NCI-H2196 (cell line): ENCODE measurements around the gene DLX6.

Experiments
- DNase-seq: peaks from one replicate; lab custom pipeline; 2025; ENCODE audit not compliant: unreplicated experiment; lab: John Stamatoyannopoulos, UW

The DLX6 gene

DNA sequence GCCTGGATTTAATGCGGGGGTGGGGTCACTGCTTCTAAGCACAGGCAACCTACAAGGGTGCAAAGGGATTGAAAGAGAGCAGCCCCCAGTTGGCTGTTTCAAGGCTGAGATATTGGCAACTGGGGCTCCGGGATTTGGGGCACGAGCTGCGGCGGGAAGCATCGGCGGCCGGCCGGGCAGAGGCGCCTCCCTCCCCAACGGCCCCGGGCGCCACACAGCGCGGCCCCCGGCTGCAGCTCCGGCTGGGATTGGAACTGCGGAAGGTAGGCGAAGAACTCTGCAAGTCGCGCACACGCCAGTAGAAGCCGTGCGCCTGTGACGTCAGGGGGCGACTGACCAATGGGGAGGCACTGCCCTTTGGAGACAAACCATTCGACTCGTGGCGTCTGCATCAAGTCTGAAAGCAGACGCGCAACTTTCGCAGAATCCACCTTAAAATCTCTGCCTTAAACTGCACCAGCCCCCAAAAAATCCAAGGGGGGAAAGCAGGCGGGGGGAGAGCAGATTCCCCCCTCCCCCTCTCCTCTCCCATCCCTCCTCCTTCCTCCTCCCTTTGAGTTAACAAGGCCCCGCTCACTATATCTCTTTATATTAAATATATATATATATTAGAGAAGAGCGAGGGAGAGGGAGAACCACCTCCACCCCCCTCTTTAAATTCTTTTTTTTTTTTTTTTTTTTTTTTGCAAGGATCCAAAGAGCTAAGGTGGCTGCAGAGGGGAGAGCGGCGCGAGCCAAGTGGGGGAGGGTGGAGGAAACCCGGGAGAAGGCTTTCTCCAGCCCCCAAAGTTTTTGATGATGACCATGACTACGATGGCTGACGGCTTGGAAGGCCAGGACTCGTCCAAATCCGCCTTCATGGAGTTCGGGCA, at the start of gene DLX6:
Gene DLX6 (plus strand): TSS at position 371 of the 872 bp plus-strand sequence. CDS start 425 bp downstream, at position 796.
- peak; percentile 95 for DNase-seq

- DNase-seq: no peak
These were observed 46.2 kb upstream of the DLX6 start for GRCh38 chr7:96959135-96959534.

GRCh38 chr7:96962221-96962885, 43.0 kb upstream of the DLX6 start:
- no peak for DNase-seq

- no peak for DNase-seq
These were observed 36.4 kb upstream of the DLX6 start for GRCh38 chr7:96968981-96969380.

DNA sequence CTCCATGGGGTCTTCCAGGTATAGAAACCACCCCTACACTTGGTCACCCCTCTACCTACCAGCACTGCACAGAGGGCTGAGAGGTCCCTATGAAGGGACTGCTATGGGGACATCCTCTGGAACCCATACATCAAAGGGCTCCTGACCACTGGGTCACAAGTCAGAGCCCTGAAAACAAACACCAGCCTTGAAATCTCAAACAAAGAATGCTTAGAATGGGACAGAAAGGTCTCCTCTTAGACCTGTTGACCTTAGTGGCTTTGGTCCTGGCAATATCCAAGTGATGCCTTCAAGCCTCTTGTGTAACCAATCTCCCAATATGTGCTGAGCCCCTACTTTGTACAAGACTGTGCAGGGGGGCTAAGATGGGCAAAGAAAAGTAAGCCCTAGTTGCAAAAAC, 34.6 kb upstream of the DLX6 start:
- DNase-seq: no peak

DNA sequence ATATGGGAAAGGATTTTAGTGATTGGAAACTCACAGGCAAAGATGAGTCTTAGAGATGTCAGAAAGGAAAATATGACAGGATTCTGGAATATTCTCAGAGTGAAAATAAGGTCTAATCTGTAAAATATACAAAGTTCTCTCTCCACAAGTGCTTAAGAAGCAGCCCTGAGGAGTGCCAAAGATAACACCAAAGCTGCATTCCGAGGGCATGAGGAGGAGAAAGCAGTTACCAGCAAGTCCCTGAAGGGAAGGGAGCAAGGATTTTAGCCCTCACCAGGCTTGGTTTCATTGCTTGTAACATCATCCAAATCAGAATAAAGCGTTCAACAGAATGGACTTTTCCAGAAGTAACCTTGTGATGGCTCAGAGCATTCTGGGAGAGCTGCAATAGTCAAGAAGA, 31.4 kb upstream of the DLX6 start:
- DNase-seq: no peak

- no peak for DNase-seq
These were observed 29.2 kb upstream of the DLX6 start for GRCh38 chr7:96976106-96976505.

DNA sequence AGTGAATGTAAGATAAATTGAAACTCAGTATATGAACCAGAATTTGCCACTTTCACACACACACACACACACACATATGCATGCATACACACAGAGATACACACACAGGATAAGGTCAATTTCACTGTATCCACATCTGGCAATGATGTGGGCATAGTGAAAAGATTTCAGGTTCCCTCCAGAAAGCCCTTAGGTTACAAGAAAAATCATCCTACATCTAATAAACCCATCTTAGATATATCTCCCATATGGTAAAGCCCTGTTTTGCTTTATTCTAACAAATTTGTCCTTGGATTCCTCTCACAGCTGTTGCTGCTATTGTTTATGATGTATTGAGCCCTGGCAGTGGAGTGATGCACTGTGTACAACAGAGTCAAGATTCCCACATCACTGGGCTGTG, 27.9 kb upstream of the DLX6 start:
- no peak for DNase-seq

DNA sequence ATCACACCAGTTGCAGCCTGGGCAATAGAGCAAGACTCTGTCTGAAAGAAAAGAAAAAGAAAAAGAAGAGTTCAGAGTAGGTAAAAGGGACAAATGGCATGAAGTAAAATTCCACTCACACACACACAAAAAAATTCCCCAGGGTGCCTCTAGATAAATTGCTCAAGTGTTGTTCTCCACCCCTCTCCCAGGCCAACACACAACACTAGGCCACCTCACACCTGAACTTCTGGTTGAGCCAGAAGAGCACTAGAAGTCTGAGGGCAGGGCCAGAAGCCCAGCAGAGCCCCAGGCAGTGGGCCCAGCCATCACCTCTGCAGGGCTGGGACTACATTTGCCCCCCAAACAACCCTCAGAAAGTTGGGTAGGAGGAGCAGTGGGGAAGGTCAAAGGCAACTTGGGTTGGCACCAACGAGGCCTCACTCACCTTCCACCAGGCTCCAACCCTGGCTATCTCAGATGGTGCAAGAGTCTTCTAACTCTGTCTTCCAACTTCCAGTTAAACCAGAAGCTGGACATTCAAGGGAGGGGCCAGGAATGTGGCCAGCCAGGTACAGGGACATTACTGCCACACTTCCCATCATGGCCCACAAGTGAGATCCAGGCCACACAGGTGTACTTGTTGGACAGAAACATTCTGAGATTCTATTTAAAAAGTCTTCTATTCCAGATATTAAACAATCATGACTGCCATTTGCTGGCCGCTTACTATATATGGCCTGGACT, 25.6 kb upstream of the DLX6 start:
- no peak for DNase-seq

- DNase-seq: no peak
These were observed 22.8 kb upstream of the DLX6 start for GRCh38 chr7:96982586-96982985.

DNA sequence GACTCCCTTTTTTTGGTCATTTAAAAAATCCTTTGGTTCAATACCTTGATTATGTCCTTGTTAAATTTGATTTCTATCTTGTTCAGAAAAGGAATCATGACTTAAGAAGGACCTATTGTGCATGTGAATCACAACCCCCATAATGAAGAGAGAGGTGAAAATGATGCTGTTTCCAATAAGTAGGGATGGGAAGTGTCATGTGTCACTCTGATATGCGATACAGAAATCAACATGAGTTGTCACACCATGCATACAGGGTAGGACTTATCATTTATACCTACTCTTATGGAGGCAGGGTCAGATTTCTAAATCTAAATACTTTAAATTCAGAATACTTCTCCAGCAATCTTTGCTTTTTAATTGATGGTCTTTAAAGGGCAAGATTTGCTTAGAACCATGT, 19.4 kb upstream of the DLX6 start:
- DNase-seq: no peak

- DNase-seq: no peak
These were observed 18.5 kb upstream of the DLX6 start for GRCh38 chr7:96986901-96987300.

DNA sequence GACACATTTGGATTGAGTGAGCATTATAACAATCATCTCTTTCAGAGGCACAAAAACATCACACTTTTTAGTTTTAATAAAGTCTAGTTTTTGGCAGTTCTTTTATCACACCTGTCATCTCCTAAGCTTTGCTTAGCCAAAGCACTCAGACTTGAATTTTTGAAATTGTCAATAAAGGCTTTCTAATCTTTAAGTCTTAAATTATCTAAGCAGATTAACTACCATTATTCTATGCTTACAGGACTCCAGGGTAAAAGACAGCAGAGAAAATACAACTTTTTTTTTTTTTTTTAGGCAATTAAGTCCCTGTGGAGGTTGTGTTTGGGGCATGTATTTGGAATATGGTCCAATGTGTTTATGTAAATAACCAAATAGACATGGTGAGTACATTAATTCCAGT, 17.6 kb upstream of the DLX6 start:
- DNase-seq: no peak

DNA sequence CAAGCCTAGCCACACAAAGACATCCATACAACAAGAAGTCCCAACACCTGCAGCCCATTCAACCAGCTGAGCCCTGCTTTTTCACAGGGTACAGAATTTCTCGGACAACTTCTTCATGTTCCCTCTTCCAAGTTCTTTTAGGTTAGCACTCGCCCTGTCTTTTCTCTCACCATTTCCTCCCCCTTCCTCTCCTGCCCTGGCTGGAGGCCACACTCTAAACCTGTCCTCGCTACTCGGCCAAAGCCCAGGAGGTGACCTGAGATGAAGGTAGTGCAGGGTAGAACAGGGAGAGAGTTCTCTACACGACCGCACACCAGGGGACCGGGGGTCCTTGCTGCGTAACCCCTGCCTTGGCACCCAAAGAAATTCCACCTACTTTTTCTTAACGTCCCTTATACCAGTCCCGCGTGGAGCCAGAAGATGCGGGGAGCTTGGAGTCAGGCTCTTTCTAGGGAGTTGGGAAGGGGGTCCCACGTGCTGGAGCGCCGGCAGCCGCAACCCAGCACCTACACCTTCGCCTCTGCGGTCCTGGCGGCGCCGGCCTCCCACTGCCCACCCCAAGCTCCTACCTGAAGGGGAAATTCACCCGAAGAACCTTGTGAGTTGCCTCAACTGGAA, 16.0 kb upstream of the DLX6 start:
- no peak for DNase-seq

DNA sequence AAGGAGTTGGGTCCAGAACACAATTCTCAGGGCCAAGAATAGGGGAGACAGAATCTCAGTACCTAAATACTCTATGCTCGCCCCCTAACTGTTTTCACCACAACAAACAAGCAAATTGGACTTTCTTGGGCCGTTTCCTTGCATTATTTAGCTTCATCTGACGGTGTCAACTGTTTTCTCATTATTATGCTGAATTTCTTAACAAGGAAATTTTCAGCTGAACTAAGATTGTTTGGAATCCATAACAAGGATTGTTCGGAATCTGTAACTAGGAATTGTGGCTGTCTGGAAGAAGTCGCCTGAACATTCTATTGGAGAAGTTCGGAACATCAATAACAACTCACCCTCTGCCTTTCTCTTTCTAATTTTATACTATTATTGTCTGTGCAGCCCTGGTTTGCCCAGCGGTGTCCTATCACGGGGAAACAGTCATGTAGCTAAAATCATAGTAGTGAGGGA, 15.5 kb upstream of the DLX6 start:
- DNase-seq: no peak

DNA sequence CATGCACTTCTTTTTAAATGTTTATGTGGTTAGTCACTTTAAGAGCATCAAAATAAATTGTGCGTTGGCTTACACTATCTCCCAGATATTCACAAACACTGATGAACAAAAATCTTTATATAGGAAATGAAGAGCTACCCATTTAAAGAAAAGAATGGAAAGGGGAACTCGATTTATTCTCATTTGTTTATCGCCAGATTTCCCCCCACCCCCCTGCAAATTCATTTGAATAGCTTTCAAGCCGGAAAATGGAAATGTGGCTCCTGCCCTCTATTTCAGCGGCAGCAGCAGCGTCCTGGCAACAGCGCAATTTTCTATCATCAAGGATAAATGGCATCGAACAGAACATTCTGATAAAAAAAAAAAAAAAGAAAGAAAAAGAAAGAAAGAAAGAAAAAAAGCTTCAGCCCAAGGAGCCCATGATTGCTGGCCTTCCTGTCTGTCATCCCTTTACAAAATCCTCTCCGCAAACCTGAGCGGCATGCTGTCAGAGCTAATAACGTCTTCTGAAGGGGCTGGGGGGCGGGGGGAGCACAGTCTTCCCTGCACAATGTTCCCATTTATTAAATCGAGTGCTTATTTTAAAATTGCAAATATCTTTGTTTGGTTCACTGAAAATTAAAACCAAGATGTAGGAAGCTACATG, 13.7 kb upstream of the DLX6 start:
- no peak for DNase-seq

DNA sequence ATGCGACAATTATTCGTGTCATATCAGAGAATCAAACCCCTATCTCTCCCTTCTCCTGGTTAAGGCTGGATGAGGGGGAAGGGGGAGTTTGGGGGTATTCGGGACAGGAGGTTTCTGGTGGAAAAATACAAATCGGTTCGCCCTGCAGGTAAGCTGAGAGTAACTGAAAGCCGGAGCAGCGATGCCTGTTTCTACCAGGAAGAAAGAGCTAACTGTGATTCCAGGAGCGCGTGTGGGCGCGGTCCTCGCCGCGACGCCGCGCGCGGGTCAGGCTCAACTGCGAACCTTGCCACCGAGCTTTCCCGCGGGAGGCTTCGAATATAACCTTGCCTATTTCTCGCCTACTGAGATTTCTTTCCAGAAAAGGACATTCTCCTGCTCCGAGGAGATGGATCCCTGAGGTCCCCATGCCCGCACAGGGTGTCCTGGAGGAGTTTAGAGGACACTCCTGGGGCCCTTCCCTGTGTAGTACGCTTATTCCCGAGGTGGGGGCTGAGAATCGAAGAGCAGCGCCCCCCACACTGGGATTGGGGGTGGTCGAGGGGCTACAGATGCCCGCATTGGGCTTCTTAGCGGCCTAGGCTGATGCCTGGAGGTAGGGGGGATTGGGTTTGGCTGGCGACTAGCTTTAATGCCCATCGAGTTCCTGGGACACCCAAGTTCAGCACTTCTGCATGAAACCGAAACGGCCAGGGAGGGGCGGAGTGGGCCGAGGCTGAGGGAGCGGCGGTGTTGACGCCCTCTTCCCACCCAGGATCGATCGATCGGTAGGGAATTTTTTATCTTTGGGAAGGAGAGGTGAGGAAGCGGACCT, 13.0 kb upstream of the DLX6 start:
- DNase-seq: no peak

DNA sequence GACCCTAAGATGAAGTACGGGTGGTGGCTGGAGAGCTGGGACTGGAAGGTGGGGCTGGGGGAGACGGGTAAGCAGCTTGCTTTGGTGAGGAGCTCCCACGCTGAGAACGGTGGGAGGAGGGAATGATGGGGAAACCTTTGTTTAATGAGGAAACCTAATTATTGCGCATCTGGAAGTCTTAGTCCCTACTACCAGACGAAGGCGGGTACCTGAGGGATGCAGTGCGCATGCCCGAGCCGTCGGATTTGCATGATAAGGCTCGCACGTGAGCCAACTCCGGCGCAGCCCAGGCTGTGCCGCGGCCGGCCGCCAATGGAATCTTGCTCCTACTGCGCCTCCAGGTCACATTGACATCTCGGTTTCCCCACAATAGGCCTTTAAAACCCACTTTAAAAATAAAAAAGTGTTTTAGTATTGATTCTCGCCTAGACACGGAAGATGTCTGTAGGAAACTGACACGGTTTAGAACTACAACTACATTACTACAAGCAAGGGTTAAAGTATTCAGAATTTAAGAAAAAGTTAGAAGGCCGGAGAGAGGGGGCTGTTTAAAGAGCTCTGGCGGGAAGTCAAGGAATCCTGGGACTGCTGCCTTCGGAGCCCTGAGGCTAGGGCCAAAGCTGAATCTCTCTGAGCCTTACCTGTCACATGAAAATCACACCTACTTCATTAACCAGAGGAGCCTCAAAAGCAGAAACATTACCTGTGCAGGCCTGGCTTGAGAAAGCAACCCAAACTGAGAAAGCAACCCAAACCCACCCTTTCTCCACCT, 12.1 kb upstream of the DLX6 start:
- no peak for DNase-seq

DNA sequence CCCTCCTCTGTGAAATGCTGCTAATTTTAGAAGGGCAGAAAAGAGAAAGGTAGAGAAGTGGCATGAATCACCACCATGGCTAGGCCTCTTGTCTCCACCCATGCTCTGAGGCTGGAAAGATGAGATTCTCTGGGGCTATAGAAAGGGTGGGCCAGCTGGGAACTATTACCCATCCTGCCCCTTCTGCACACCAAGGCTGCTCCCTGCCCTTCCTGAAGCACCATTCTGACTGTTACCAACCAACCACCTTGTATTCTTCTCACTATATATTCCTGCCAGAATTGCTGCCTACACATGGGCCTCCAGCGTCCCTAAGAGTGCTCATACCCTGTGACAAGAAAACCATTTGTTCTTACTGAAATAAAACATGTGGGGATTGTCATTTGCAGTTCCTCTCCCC, 11.4 kb upstream of the DLX6 start:
- no peak for DNase-seq
